HG02610 (cell line): Measurements from ENCODE around the gene IL23R.
A peak's percentile ranks its signal among the peaks of the same experiment; 100 is the strongest.

Experiments
- ATAC-seq: cut with Tn5 transposase; IDR thresholded peaks from one replicate; pipeline ENCODE4 v1.9.1; 2021; ENCODE audit warnings: mild to moderate bottlenecking, moderate library complexity; ENCODE audit not compliant: unreplicated experiment

The IL23R gene

GRCh38 chr1:67294836-67295617, 128.8 kb downstream of the IL23R start:
- no peak for ATAC-seq

- ATAC-seq: no peak
These were observed 132.5 kb downstream of the IL23R start for GRCh38 chr1:67298762-67299161.

DNA sequence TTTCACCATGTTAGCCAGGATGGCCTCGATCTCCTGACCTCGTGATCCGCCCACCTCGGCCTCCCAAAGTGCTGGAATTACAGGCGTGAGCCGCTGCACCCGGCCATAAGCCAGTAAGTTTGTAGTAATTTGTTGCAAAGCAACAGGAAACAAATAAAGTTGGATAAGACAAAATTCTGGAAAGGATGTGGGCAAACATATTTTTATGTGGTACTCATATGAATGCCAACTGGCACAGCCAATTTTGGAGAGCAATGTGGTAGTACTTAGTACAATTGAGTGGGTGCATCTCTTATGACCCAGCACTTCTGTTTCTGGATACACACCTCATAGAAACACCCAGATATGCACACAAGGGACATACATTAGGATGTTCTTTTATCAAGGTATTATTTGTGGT, 133.0 kb downstream of the IL23R start:
- no peak for ATAC-seq

GRCh38 chr1:67300561-67300960, 134.3 kb downstream of the IL23R start:
- no peak for ATAC-seq

DNA sequence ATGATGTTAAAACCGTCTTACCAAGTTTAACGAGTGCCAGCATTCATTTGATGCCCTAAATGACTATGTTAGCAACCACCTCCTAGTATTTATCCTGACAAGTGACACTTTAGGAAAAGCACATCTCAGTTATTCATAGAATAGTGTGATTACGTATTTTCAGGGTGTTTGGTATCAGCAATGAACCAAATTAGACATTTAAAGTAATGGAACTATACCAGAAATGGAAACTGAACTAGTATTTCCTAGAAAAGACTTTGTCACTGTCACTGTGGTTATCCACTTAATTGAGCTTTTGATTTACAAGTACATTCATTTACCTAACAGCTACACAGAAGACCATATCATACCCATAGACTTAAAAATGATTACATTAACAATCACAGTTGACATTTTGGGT, 137.8 kb downstream of the IL23R start:
- ATAC-seq: no peak

GRCh38 chr1:67306547-67306946, 140.3 kb downstream of the IL23R start:
- no peak for ATAC-seq

GRCh38 chr1:67307251-67308060, 141.2 kb downstream of the IL23R start, which contains the start of gene IL12RB2:
TSS of gene IL12RB2 (plus strand) at chr1:67307873. CDS start at chr1:67320369, 12,496 bp downstream.
- ATAC-seq: peak; percentile 76

GRCh38 chr1:67308136-67308535, 141.9 kb downstream of the IL23R start:
- ATAC-seq: peak; percentile 21
